Mucosa of descending colon (tissue), 3 donors: Measurements from ENCODE around the gene C6orf62. TPM values are rescaled to one million over a fixed set of nuclear protein-coding genes. Genes with fewer than 3 reads are reported as not detected.
"Not testable (repeated sequence)": the region's sequence is repeated elsewhere in the genome, so short reads cannot be mapped to it uniquely, and the experiment has no call there.

Experiments used
- ATAC-seq: fragments of 200-7000 bp; cut with Tn5 transposase; one replicate; pipeline ENCODE4 v1.9.1; 2020; ENCODE audit warnings: mild to moderate bottlenecking, moderate library complexity
- DNase-seq, 3 donors: peaks; one replicate each; pipeline ENCODE4 v3.0.0-alpha.2; 2020
- H3K36me3 ChIP-seq: fragments of 200-600 bp; one replicate; pipeline ENCODE4 v1.8.0; 2021; ENCODE audit warnings: low read depth, mild to moderate bottlenecking
- H3K4me1 ChIP-seq: fragments of 200-600 bp; one replicate; pipeline ENCODE4 v1.8.0; 2021; ENCODE audit warnings: low read depth, mild to moderate bottlenecking
- H3K4me3 ChIP-seq: fragments of 200-600 bp; one replicate; pipeline ENCODE4 v1.8.0; 2021; ENCODE audit warnings: mild to moderate bottlenecking
- H3K9me3 ChIP-seq: fragments of 200-600 bp; one replicate; pipeline ENCODE4 v1.8.0; 2021; ENCODE audit warnings: mild to moderate bottlenecking
- intact Hi-C, 2 donors: fragments of 100-400 bp; cut with DNase I in 1 of 2; cut with micrococcal nuclease in 1 of 2; formaldehyde crosslinking; loops; one replicate each; pipeline versions ENCODE4 v1.11.0 to v1.11.1; 2022; cut with DNase I, micrococcal nuclease
- total RNA-seq, 3 donors: library from RNA; stranded (reverse); fragmentation: NEBNext Ultra II Directional in 2 of 3; extraction: Animal tissue kit (Norgen Biotek cat#: 25700) in 2 of 3; gene quantifications; one replicate each; pipeline versions ENCODE4 v1.2.1 to v1.2.4, GENCODE V29; 2021 to 2023
- TF ChIP-seq, protein P1 (sequence below): fragments of 200-600 bp; IDR thresholded peaks from one replicate; pipeline ENCODE4 v1.8.0; 2022; ENCODE audit warnings: antibody characterized with exemption, mild to moderate bottlenecking
- donor health status: DM: no; HTN: no; CAD: no; lungs with moderate emphysema.
- donor health status: DM: no; HTN: no; CAD: no.
- donor health status: DM: no; HTN: yes; CAD: no.

The C6orf62 gene
- total RNA-seq, 3 donors from 2014 or later, result 70.3 to 85.1 (median 85.1) TPM

- Histone ChIP-seq H3K9me3 (no peaks in the 10 kb centered on the region), H3K4me3 (no peak overlapping the region), H3K4me1 (no peaks in the 10 kb centered on the region), H3K36me3 (no peaks in the 10 kb centered on the region)
- no peak for DNase-seq
- no peak for ATAC-seq
- intact Hi-C loops, result no loop called here
- TF ChIP-seq, protein P1, sequence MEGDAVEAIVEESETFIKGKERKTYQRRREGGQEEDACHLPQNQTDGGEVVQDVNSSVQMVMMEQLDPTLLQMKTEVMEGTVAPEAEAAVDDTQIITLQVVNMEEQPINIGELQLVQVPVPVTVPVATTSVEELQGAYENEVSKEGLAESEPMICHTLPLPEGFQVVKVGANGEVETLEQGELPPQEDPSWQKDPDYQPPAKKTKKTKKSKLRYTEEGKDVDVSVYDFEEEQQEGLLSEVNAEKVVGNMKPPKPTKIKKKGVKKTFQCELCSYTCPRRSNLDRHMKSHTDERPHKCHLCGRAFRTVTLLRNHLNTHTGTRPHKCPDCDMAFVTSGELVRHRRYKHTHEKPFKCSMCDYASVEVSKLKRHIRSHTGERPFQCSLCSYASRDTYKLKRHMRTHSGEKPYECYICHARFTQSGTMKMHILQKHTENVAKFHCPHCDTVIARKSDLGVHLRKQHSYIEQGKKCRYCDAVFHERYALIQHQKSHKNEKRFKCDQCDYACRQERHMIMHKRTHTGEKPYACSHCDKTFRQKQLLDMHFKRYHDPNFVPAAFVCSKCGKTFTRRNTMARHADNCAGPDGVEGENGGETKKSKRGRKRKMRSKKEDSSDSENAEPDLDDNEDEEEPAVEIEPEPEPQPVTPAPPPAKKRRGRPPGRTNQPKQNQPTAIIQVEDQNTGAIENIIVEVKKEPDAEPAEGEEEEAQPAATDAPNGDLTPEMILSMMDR, result no peak
Observed at GRCh38 chr6:24757611-24758010, 38.7 kb upstream of the C6orf62 start.

DNA sequence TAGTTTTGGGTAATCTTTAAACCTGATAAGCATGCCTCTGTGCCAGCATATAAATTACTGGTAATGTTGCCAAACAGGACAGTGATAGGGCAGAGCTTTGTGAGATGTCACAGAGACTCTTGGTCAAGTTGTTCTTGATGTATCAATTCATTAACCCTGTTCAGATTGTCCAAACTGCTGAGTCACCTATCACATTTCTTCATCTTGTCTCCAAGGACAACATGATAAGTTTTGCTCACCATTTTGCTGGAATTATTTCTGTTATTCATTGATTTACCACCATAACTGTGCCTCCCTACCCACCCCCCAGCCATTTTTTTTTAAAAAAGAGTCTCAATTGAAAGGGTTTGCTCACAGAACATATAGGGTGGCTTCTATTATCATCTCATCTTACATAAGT is 36.3 kb upstream of the C6orf62 start:
- TF ChIP-seq, protein P1, result no peak
- intact Hi-C loops, result no loop called here

GRCh38 chr6:24754378-24754777 is 35.4 kb upstream of the C6orf62 start:
- H3K9me3 ChIP-seq, H3K4me3 ChIP-seq, DNase-seq, H3K36me3 ChIP-seq, intact Hi-C loops, H3K4me1 ChIP-seq, ATAC-seq: not testable (repeated sequence)

More for the DNA sequence above, 36.3 kb upstream of the C6orf62 start:
- Histone ChIP-seq H3K9me3 (no peaks in the 10 kb centered on the region), H3K4me3 (no peak overlapping the region), H3K36me3 (no peaks in the 10 kb centered on the region), H3K4me1 (no peaks in the 10 kb centered on the region)
- ATAC-seq, result no peak
- DNase-seq, result no peak

- Histone ChIP-seq H3K4me1 (no peaks in the 10 kb centered on the region), H3K4me3 (no peak overlapping the region), H3K36me3 (no peaks in the 10 kb centered on the region), H3K9me3 (no peaks in the 10 kb centered on the region)
- TF ChIP-seq, protein P1, result no peak
- DNase-seq (no peak), ATAC-seq (no peak)
- intact Hi-C loops, result no loop called here
Observed at GRCh38 chr6:24753545-24753944, 34.6 kb upstream of the C6orf62 start.

GRCh38 chr6:24752917-24753492 is 34.1 kb upstream of the C6orf62 start:
- Histone ChIP-seq H3K4me3 (no peak overlapping the region), H3K9me3 (no peaks in the 10 kb centered on the region), H3K36me3 (no peaks in the 10 kb centered on the region), H3K4me1 (no peaks in the 10 kb centered on the region)
- ATAC-seq (no peak), DNase-seq (no peak)
- intact Hi-C loops, result no loop called here
- TF ChIP-seq, protein P1, result no peak

GRCh38 chr6:24752503-24752902 is 33.5 kb upstream of the C6orf62 start:
- Histone ChIP-seq H3K4me3 (no peak overlapping the region), H3K9me3 (no peaks in the 10 kb centered on the region), H3K36me3 (no peaks in the 10 kb centered on the region), H3K4me1 (no peaks in the 10 kb centered on the region)
- DNase-seq (no peak), ATAC-seq (no peak)
- intact Hi-C loops, result no loop called here
- TF ChIP-seq, protein P1, result no peak

GRCh38 chr6:24750878-24751277 is 31.9 kb upstream of the C6orf62 start:
- DNase-seq, ATAC-seq, H3K9me3 ChIP-seq, H3K4me3 ChIP-seq, H3K36me3 ChIP-seq, intact Hi-C loops, H3K4me1 ChIP-seq: not testable (repeated sequence)
